ENCODE data around the gene KLF1.

The KLF1 gene

GRCh38 chr19:12866416-12867119, 20.4 kb downstream of the KLF1 start:
- no peak for TF ChIP-seq CTCF (conservative IDR thresholded peaks at IDR 0.05; ENCODE audit: low read depth, low read length)
- H3K4me3 ChIP-seq (ENCODE audit: low read depth, low read length): no peak overlapping the region
- DNase-seq (ENCODE audit: low read depth): no peak

- no peak for TF ChIP-seq CTCF (conservative IDR thresholded peaks at IDR 0.05; ENCODE audit: low read depth, low read length)
- H3K4me3 ChIP-seq (ENCODE audit: low read depth, low read length): no peak overlapping the region
- no peak for DNase-seq (ENCODE audit: low read depth)
These were observed 21.1 kb downstream of the KLF1 start for GRCh38 chr19:12865746-12866415.

- no peak for TF ChIP-seq CTCF (conservative IDR thresholded peaks at IDR 0.05; ENCODE audit: low read depth, low read length)
- DNase-seq (ENCODE audit: low read depth): no peak
- no peak overlapping the region for H3K4me3 ChIP-seq (ENCODE audit: low read depth, low read length)
These were observed 22.0 kb downstream of the KLF1 start for GRCh38 chr19:12864721-12865715.

GRCh38 chr19:12864143-12864542, 22.9 kb downstream of the KLF1 start:
- H3K4me3 ChIP-seq (ENCODE audit: low read depth, low read length): no peak overlapping the region
- no peak for TF ChIP-seq CTCF (conservative IDR thresholded peaks at IDR 0.05; ENCODE audit: low read depth, low read length)
- no peak for DNase-seq (ENCODE audit: low read depth)

GRCh38 chr19:12859546-12859945, 27.5 kb downstream of the KLF1 start:
- TF ChIP-seq CTCF (conservative IDR thresholded peaks at IDR 0.05; ENCODE audit: low read depth, low read length): no peak
- no peak overlapping the region for H3K4me3 ChIP-seq (ENCODE audit: low read depth, low read length)
- no peak for DNase-seq (ENCODE audit: low read depth)

- TF ChIP-seq CTCF (conservative IDR thresholded peaks at IDR 0.05; ENCODE audit: low read depth, low read length): no peak
- no peak for DNase-seq (ENCODE audit: low read depth)
- H3K4me3 ChIP-seq (ENCODE audit: low read depth, low read length): no peak overlapping the region
These were observed 28.7 kb downstream of the KLF1 start for GRCh38 chr19:12858041-12858928.
